Activated T-helper 1 cell treated with anti-CD3 and anti-CD28 coated beads, Interleukin-2, amount 50 U/mL, for 16 hours (primary cell): ENCODE data around the gene SEMA3B.
"Not testable (repeated sequence)": the region's sequence is repeated elsewhere in the genome, so short reads cannot be mapped to it uniquely, and the experiment has no call there.

Experiments
- DNase-seq, 2 donors: peaks; one replicate each; pipeline ENCODE4 v3.0.0-alpha.2; 2020; ENCODE audit warnings: low read depth in 1 of 2, low spot score in 1 of 2

The SEMA3B gene

GRCh38 chr3:50237754-50238548, 31.0 kb upstream of the SEMA3B start:
- peak; percentile 74 to 79 for DNase-seq

GRCh38 chr3:50238549-50239026, 30.4 kb upstream of the SEMA3B start:
- no peak for DNase-seq

DNA sequence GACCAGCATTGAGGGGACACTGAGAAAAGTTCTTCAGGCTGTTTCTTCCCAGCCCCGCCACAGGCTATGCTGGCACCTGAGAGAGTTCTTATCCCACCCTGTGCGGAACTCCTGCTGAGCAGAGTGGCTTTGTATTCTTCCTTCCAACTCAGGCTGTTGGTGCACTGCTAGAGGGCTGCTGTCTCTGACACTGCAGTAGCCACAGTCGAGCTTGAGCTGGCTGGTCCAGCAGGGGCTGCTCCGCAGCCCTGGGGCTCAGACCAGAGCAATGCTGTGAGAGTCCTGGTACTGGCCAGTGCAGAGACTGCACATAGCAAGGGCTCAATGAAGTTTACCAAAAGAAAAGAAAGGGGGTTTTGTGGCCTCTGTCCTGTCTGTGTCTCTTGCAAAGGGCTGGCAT, 29.3 kb upstream of the SEMA3B start:
- no peak for DNase-seq

DNA sequence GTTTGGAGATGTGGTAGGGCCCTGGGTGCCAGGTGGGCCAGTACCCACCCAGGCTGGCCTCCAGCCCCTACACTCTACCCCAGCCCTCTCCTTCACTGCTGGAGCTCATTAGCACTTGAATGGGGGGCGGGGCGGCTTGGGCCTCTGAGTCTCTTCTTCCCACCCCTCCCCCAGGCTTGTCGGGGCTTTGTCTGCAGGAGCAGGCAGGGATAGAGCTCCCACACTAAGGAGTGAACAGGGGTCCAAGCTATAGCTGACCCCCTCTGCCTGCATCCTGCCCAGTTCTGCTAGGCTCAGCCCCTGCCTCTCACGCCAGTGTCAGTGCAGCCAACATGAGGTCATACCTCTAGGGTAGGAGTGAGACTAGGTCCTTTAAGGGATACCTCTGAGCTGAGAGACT, 27.8 kb upstream of the SEMA3B start:
- no peak for DNase-seq

DNA sequence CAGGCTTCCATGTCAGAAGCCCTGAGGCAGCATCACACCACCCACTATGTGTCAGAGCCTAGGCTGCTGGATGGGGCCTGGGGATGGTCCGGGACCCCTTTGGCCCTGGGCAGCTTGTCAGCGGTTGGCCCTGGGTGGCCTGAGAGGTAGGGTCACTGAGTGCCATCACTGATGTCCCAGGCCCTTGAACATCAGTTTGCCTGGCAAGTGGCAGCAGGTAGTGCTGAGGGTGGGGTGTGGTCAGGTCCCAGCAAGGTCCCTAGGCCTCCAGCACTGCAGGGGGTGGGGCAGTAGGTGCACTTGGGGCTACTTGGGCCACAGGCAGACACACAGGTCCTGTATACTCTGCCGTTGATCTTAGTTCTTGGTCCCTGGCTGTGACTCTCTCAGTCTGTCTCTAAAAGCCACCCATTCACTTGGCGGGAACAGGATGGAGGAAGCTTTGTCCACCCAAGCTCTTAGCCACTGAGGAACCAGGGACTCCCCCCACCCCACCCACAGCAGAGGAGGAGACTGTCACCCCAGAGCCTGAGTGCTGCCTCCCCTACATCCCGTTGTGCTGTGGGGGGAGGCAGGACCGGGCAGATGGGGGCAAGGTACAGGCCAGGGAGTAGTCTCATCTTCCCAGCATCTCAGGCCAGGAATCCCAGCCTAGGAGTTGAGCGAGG, 27.1 kb upstream of the SEMA3B start:
- no peak for DNase-seq

GRCh38 chr3:50242381-50242770, 26.6 kb upstream of the SEMA3B start:
- DNase-seq: no peak

GRCh38 chr3:50242851-50243542, 25.9 kb upstream of the SEMA3B start:
- peak in 1 of 2 donors; percentile 26 for DNase-seq

DNA sequence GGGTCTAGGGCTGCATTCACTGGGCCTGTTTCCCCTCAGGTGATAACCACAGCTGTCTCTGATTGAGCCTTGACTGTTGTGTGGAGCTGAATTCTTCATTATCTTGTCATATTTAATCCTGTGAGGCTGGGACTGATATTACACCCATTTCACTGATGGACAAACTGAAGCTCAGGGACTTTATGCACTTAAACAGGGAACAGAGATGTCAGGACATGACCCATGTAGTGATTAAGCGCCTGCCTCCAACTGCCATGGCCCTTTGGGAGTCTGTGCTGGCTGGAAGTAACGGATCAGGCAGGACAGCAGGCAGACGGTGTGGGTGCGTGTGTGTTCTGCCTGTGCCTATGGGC, 25.4 kb upstream of the SEMA3B start:
- DNase-seq: no peak

DNA sequence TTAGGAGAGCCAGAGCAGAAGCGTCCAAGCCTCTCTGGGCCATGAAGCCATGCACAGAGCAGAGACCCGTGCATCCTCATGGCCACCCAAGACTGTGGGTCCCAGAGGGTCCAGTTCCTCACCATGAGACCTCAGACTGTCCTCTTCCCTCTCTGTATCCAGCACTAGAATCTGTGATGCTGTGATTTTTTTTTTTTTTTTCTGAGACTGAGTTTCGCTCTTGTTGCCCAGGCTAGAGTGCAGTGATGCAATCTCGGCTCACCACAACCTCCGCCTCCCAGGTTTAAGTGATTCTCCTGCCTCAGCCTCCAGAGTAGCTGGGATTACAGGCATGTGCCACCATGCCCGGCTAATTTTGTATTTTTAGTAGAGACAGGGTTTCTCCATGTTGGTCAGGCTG, 24.1 kb upstream of the SEMA3B start:
- DNase-seq: not testable (repeated sequence)

- no peak for DNase-seq
Measured at GRCh38 chr3:50245251-50245745, 23.6 kb upstream of the SEMA3B start.

DNA sequence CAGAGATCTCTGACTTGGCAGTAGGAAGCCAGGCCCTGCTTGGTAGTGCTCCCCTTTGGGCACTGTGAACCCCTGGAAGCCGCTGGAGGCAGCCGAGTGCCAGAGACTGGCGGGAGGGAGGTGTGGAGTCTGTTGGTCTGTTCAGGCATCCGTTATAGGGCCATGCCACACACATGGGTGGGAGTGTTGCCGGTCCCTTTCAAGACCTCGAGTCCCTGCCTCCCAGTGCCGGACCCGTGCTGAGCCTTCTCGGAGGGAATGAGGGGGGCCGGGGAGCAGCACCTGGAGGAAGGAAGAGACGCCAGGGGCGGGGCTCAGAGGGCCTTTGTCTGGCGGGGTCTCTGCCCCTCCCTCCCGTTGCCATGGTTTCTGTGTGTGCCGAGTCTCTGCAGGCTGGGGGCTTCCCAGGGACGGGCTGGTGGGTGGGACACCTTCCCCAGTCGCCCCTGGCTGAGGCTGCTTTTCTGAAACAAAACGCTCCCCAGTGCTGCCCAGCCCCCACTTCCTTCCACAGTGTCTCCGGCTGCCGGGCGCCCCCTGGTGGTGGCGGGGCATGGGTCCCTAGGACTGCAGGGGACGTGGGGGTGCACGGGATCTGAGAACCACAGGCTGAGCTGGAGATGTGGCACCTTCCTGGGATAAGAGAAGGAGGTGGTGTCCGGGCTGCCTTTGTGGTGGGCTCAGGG, 23.0 kb upstream of the SEMA3B start:
- peak; percentile 92 to 96 for DNase-seq

DNA sequence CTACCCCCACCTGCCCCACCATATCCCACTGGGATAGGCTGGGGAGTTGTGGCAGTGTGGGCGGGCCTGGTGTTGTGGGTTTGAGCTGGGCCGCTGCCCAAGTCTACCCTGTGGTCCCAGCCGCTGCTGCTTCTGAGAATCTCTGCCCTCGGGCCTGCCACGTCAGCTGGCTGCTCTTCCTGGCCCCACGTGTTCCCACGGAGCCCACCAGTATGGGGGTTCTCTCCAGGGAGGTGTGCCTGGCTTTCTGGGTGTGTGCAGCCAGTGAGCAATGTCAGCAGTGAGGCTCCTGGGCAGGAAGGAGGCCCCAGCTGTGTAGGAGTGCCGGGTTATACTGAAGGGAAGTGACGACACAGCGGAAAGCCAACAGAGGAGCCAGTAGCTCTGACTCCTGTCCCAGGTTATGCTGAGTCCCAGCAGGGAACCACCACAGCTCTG, 22.4 kb upstream of the SEMA3B start:
- peak; percentile 43 to 68 for DNase-seq

- no peak for DNase-seq
Measured at GRCh38 chr3:50248387-50248786, 20.6 kb upstream of the SEMA3B start.

GRCh38 chr3:50249457-50249856, 19.5 kb upstream of the SEMA3B start:
- DNase-seq: no peak

DNA sequence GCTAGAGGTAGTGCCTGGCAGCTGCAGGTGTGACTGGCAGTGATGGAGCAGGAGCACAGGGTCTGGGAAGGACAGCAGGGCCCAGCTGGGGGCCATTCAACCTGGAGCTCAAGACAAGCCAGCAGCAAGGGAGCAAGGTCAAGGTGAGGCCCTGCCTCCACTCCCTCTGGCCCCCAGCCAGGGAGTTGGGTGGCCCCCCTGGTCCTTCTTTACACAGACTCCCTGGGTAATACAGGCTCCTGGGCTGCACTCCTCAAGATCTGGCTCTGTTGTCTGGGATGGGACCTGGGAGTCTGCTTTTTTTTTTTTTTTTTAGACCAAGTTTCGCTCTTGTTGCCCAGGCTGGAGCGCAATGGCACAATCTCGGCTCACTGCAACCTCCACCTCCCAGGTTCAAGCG, 18.4 kb upstream of the SEMA3B start:
- no peak for DNase-seq

GRCh38 chr3:50251220-50251619, 17.7 kb upstream of the SEMA3B start:
- no peak for DNase-seq

DNA sequence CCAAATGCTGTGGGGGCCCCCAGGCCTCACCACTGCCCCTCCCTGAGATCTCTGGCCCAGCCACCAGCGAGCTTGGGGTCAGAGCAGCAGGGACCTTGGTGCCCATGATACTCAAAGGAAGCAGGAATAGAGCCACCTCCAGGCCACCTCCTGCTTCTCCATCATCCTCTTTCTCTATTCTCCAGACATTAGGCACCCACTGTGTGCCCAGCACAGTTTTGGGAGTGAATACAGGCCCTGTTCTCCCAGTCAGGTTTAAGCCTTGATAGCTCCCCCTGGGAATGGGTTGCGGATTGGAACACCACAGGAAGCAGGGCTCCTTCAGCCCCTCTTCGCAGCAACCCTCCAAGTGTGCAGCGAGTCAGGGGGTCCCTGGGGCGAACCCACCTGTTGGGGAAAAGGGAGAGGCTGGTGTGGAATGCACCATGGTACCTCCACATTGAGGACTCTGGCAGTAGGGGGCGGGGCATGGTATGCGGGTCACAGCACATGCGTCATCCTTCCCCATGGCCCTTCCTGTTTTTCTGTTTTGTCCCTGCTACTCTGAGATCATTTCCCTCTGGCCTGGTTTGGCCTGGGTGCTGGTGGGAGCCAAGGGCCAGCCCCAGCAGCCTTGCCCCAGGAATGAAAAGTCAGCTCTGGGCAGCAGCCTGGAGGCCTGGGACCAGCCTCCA, 14.2 kb upstream of the SEMA3B start:
- DNase-seq: no peak

- DNase-seq: no peak
Measured at GRCh38 chr3:50255251-50255615, 13.7 kb upstream of the SEMA3B start.

- no peak for DNase-seq
Measured at GRCh38 chr3:50256978-50257890, 11.7 kb upstream of the SEMA3B start.
